ENCODE data around the gene AP3S2.
"Not testable (repeated sequence)": the region's sequence is repeated elsewhere in the genome, so short reads cannot be mapped to it uniquely, and the experiment has no call there.

GRCh38 chr15:89885179-89885578, 8.6 kb downstream of the AP3S2 start:
- TF ChIP-seq CTCF (IDR thresholded peaks at IDR 0.05; ENCODE audit: insufficient read depth, low read length, poor library complexity, severe bottlenecking); EZH2phosphoT487 (conservative IDR thresholded peaks at IDR 0.05; ENCODE audit: low read length): not testable (repeated sequence)
